HCT116 (cell line): Measurements from ENCODE around the gene PI16. TPM values are rescaled to one million over a fixed set of nuclear protein-coding genes. Genes with fewer than 3 reads are reported as not detected.
"Not testable (repeated sequence)": the region's sequence is repeated elsewhere in the genome, so short reads cannot be mapped to it uniquely, and the experiment has no call there.

Experiments used
- ATAC-seq: fragments of 200-7000 bp; cut with Tn5 transposase; 2 replicates; pipeline ENCODE4 v1.9.1; 2020; ENCODE audit warnings: mild to moderate bottlenecking, moderate library complexity
- BruUV-seq: library from RNA; stranded (reverse); fragments of 400-500 nt; replicated peaks from 2 replicates; lab custom pipeline; 2021; lab: Mats Ljungman, UMichigan
- CTCF ChIA-PET: fragments of 300-600 bp; sonication (Branson Sonifier 250); formaldehyde crosslinking; loops from one replicate; lab custom pipeline; 2021; ENCODE audit warnings: antibody characterized with exemption; lab: Charles Lee
- POLR2A ChIA-PET: fragments of 300-600, 350-600 bp; sonication (Branson Sonifier 250); formaldehyde crosslinking; loops from one replicate; lab custom pipeline; 2021; ENCODE audit warnings: antibody characterized with exemption; lab: Charles Lee
- RAD21 ChIA-PET, 2 experiments: fragments of 300-600 bp; sonication (Branson Sonifier 250); formaldehyde crosslinking; loops; one replicate each; lab custom pipeline; 2023; ENCODE audit warnings: low total read pairs in 2 of 2; ENCODE audit not compliant: uncharacterized antibody in 2 of 2, unreplicated experiment in 2 of 2, low non-redundant PET in 1 of 2; lab: Charles Lee
- DNase-seq: peaks from one replicate; pipeline ENCODE4 v3.0.0-alpha.2; 2010; ENCODE audit warnings: low read depth, low spot score
- H2AFZ ChIP-seq: fragments of 200-600 bp; shearing (Covaris generic), sonication (generic); 2 replicates; pipeline ENCODE4 v1.6.1; 2017; ENCODE audit warnings: low read depth, mixed run types, mixed read lengths, antibody characterized with exemption, low read length; ENCODE audit not compliant: poor library complexity, severe bottlenecking
- H3K27ac ChIP-seq: 2 replicates; pipeline ENCODE4 v1.5.1; 2012; ENCODE audit warnings: low read depth, low read length
- H3K27me3 ChIP-seq: fragments of 200-600 bp; sonication (generic); 2 replicates; pipeline ENCODE4 v1.6.1; 2016; ENCODE audit warnings: mixed run types, low read length, mixed read lengths; ENCODE audit not compliant: insufficient read depth
- H3K36me3 ChIP-seq, 2 experiments: fragments of 200-500 bp in 1 of 2; fragments of 200-600 bp in 1 of 2; sonication (Bioruptor generic) in 1 of 2; sonication (generic) in 1 of 2; 2 replicates each; pipeline versions ENCODE4 v1.5.1 to v1.6.1; 2014 to 2016; ENCODE audit warnings: low read length in 2 of 2, inconsistent platforms in 1 of 2, mixed read lengths in 1 of 2, mixed run types in 1 of 2; ENCODE audit not compliant: insufficient read depth in 2 of 2, control insufficient read depth in 1 of 2
- H3K4me1 ChIP-seq, 2 experiments: fragments of 200-600 bp in 1 of 2; sonication (generic) in 1 of 2; 2 replicates each; pipeline versions ENCODE4 v1.5.1 to v1.6.1; 2012 to 2017; ENCODE audit warnings: low read length in 2 of 2, inconsistent platforms in 1 of 2, mild to moderate bottlenecking in 1 of 2, mixed read lengths in 1 of 2, mixed run types in 1 of 2, moderate library complexity in 1 of 2; ENCODE audit not compliant: insufficient read depth in 2 of 2, control insufficient read depth in 1 of 2
- H3K4me2 ChIP-seq: fragments of 200-600 bp; sonication (generic); 2 replicates; pipeline ENCODE4 v1.6.1; 2017; ENCODE audit warnings: mixed run types, low read length, mixed read lengths
- H3K4me3 ChIP-seq, 2 experiments: fragments of 200-600 bp in 1 of 2; sonication (generic) in 1 of 2; replicated peaks in 1 of 2; 2 replicates each; pipeline ENCODE4 v1.5.1; 2011 to 2016; ENCODE audit warnings: low read length in 2 of 2, control low read depth in 1 of 2, low read depth in 1 of 2, mild to moderate bottlenecking in 1 of 2, mixed read lengths in 1 of 2, mixed run types in 1 of 2
- H3K79me2 ChIP-seq: fragments of 200-600 bp; sonication (generic); 2 replicates; pipeline ENCODE4 v1.6.1; 2017; ENCODE audit warnings: mild to moderate bottlenecking, mixed run types, low read length, moderate library complexity, mixed read lengths; ENCODE audit not compliant: insufficient read depth
- H3K9ac ChIP-seq: fragments of 200-600 bp; sonication (generic); 2 replicates; pipeline ENCODE4 v1.6.1; 2016; ENCODE audit warnings: low read length, mixed read lengths
- H3K9me2 ChIP-seq: fragments of 200-600 bp; sonication (generic), shearing (Covaris generic); 2 replicates; pipeline ENCODE4 v1.6.1; 2017; ENCODE audit warnings: mixed run types, mild to moderate bottlenecking, moderate library complexity; ENCODE audit not compliant: insufficient read depth
- H3K9me3 ChIP-seq, 2 experiments: fragments of 200-500 bp in 1 of 2; fragments of 200-600 bp in 1 of 2; sonication (Bioruptor generic) in 1 of 2; sonication (generic) in 1 of 2; 2 replicates each; pipeline ENCODE4 v1.6.1; 2014 to 2017; ENCODE audit warnings: low read length in 2 of 2, mixed read lengths in 2 of 2, inconsistent platforms in 1 of 2, low read depth in 1 of 2, mild to moderate bottlenecking in 1 of 2, mixed run types in 1 of 2, moderate library complexity in 1 of 2; ENCODE audit not compliant: control insufficient read depth in 1 of 2, insufficient read depth in 1 of 2
- H4K20me1 ChIP-seq: fragments of 200-600 bp; sonication (generic), shearing (Covaris generic); 2 replicates; pipeline ENCODE4 v1.6.1; 2017; ENCODE audit warnings: mixed run types, mild to moderate bottlenecking, moderate library complexity; ENCODE audit not compliant: insufficient read depth
- CEBPB ChIP-seq: IDR thresholded peaks from 2 replicates; pipeline ENCODE4 v1.6.1; 2012; ENCODE audit warnings: low read depth
- CTCF ChIP-seq, 3 experiments: fragments of 200-600 bp in 1 of 3; sonication (generic) in 1 of 3; IDR thresholded peaks in 2 of 3; conservative IDR thresholded peaks in 1 of 3; 2 replicates each; pipeline ENCODE4 v1.5.1; 2012 to 2017; ENCODE audit warnings: low read depth in 2 of 3, low read length in 2 of 3, antibody characterized with exemption in 1 of 3, borderline replicate concordance in 1 of 3, control low read depth in 1 of 3, mild to moderate bottlenecking in 1 of 3, mixed read lengths in 1 of 3, mixed run types in 1 of 3, moderate library complexity in 1 of 3; ENCODE audit not compliant: insufficient read depth in 1 of 3
- FOSL1 ChIP-seq: IDR thresholded peaks from 2 replicates; pipeline ENCODE4 v1.6.1; 2012; ENCODE audit warnings: low read depth
- JUND ChIP-seq: IDR thresholded peaks from 2 replicates; pipeline ENCODE4 v1.6.1; 2012
- SIN3A ChIP-seq: IDR thresholded peaks from 2 replicates; pipeline ENCODE4 v1.6.1; 2012; ENCODE audit warnings: low read depth
- SP1 ChIP-seq: IDR thresholded peaks from 2 replicates; pipeline ENCODE4 v1.6.1; 2012; ENCODE audit warnings: low read depth
- SRF ChIP-seq: IDR thresholded peaks from 2 replicates; pipeline ENCODE4 v1.6.1; 2012; ENCODE audit warnings: low read depth
- TCF7L2 ChIP-seq: IDR thresholded peaks from 2 replicates; pipeline ENCODE4 v1.7.0; 2011; ENCODE audit warnings: borderline replicate concordance, inconsistent platforms; ENCODE audit not compliant: insufficient read depth, insufficient read length; ENCODE audit errors: extremely low read depth
- YY1 ChIP-seq: IDR thresholded peaks from 2 replicates; pipeline ENCODE4 v1.6.1; 2011; ENCODE audit warnings: low read length, low read depth, moderate library complexity, mild to moderate bottlenecking; ENCODE audit not compliant: insufficient replicate concordance; ENCODE audit errors: extremely low read depth
- ZBTB33 ChIP-seq: IDR thresholded peaks from 2 replicates; pipeline ENCODE4 v1.6.1; 2011; ENCODE audit warnings: mild to moderate bottlenecking, low read length, moderate library complexity; ENCODE audit not compliant: insufficient replicate concordance; ENCODE audit errors: extremely low read depth
- intact Hi-C: fragments of 100-400 bp; cut with micrococcal nuclease; formaldehyde crosslinking; loops from 2 replicates; pipeline ENCODE4 v1.10.0; 2022
- total RNA-seq: library from RNA; stranded (reverse); gene quantifications from one replicate; pipeline ENCODE4 v1.2.1, GENCODE V29; 2021; ENCODE audit not compliant: unreplicated experiment

The PI16 gene
- total RNA-seq, 1 experiment from 2014 or later: 0.59 TPM

GRCh38 chr6:36941561-36941960 is 13.0 kb upstream of the PI16 start:
- H3K4me3 ChIP-seq, H4K20me1 ChIP-seq, POLR2A ChIA-PET, H3K9me2 ChIP-seq, H3K27me3 ChIP-seq, H3K36me3 ChIP-seq, RAD21 ChIA-PET, BruUV-seq, intact Hi-C loops, H3K79me2 ChIP-seq, H3K4me2 ChIP-seq, H3K27ac ChIP-seq, DNase-seq, H2AFZ ChIP-seq, H3K4me1 ChIP-seq, ATAC-seq, H3K9me3 ChIP-seq, H3K9ac ChIP-seq, CTCF ChIA-PET: not testable (repeated sequence)

DNA sequence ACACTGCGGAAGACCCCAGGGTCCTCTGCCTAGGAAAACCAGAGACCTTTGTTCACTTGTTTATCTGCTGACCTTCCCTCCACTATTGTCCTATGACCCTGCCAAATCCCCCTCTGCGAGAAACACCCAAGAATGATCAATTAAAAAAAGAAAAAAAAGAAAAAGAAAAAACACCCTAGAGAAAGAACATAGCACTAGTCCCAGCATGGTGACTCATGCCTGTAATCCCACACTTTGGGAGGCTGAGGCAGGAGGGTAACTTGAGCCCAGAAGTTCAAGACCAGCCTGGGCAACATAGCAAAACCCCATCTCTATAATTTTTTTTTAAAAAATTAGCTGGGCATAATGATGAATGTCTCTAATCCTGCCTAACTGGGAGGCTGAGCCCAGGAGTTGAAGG is 12.2 kb upstream of the PI16 start:
- RAD21 ChIA-PET, H3K4me3 ChIP-seq, H3K4me1 ChIP-seq, H3K79me2 ChIP-seq, H2AFZ ChIP-seq, H4K20me1 ChIP-seq, BruUV-seq, H3K27ac ChIP-seq, H3K9me2 ChIP-seq, DNase-seq, H3K9ac ChIP-seq, H3K4me2 ChIP-seq, CTCF ChIA-PET, H3K9me3 ChIP-seq, H3K27me3 ChIP-seq, intact Hi-C loops, ATAC-seq, POLR2A ChIA-PET, H3K36me3 ChIP-seq: not testable (repeated sequence)

DNA sequence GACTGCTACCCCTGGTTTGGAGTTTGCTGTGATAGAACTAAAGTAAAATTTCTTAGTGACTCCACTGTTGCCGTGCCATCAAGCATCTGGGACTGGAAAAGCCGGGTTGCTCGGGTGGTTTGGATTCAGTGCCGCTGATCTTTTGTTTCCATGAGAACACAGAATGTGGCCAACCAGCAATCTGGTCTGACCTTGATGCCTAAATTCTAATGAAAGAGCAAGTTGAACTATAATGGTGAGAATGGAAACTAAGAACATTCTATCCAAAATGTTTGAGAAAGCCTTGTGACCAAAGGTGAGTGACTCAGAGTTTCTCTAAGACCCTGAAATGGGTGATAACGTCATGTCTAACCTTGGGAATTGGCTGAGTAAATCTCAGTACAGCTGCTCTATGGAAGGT is 9.9 kb upstream of the PI16 start:
- RAD21 ChIA-PET: no interaction called here
- no peak overlapping the region for H2AFZ ChIP-seq
- no peaks in the 10 kb centered on the region for H3K79me2 ChIP-seq
- no peak overlapping the region for H3K27ac ChIP-seq
- intact Hi-C loops: no loop called here
- BruUV-seq: no TSS peak
- H3K4me2 ChIP-seq: no peak overlapping the region
- POLR2A ChIA-PET: no interaction called here
- no peak for DNase-seq
- H3K36me3 ChIP-seq: no peaks in the 10 kb centered on the region
- no peaks in the 10 kb centered on the region for H3K9me2 ChIP-seq
- H3K4me3 ChIP-seq: no peak overlapping the region
- CTCF ChIA-PET: no interaction called here
- no peaks in the 10 kb centered on the region for H4K20me1 ChIP-seq
- peaks cover 4 to 22% of the 10 kb centered on the region in 2 experiments; a peak in 3 of 4 replicates for H3K4me1 ChIP-seq
- H3K27me3 ChIP-seq: no peaks in the 10 kb centered on the region
- no peaks in the 10 kb centered on the region for H3K9me3 ChIP-seq
- no peak overlapping the region for H3K9ac ChIP-seq
- no peak for ATAC-seq
- TF ChIP-seq JUND (no peak), ZBTB33 (no peak), CTCF (IDR thresholded peaks at IDR 0.05 in 2 of 3, conservative IDR thresholded peaks at IDR 0.05 in 1 of 3; ENCODE audit: borderline replicate concordance in 1 of 3, insufficient read depth in 1 of 3, low read depth in 2 of 3, low read length in 2 of 3) (no peak), SIN3A (no peak), YY1 (no peak), FOSL1 (no peak), SP1 (no peak), CEBPB (no peak), TCF7L2 (no peak), SRF (no peak)
